Nephron (organoid): ENCODE data around the gene CSNK1E.

Source experiments
- H3K27ac Mint-ChIP-seq, 3 experiments: 2 replicates each; pipeline ENCODE4 v1.8.0; 2020; ENCODE audit warnings: mixed read lengths in 3 of 3, mild to moderate bottlenecking in 2 of 3, moderate library complexity in 1 of 3
- H3K27me3 Mint-ChIP-seq: 2 replicates; pipeline ENCODE4 v1.8.0; 2021; ENCODE audit warnings: low read depth, mild to moderate bottlenecking, moderate library complexity, mixed read lengths
- H3K36me3 Mint-ChIP-seq: 2 replicates; pipeline ENCODE4 v1.8.0; 2020; ENCODE audit warnings: low read depth, mixed read lengths
- H3K4me1 Mint-ChIP-seq: 2 replicates; pipeline ENCODE4 v1.8.0; 2020; ENCODE audit warnings: mixed read lengths
- H3K4me3 Mint-ChIP-seq, 3 experiments: 2 replicates each; pipeline ENCODE4 v1.8.0; 2020; ENCODE audit warnings: mild to moderate bottlenecking in 3 of 3, mixed read lengths in 3 of 3, moderate library complexity in 2 of 3
- H3K9me3 Mint-ChIP-seq: 2 replicates; pipeline ENCODE4 v1.8.0; 2020; ENCODE audit warnings: mixed read lengths
- TF ChIP-seq, protein P1 (sequence below), 3 experiments: fragments of 200-600 bp; sonication (generic); IDR thresholded peaks; one replicate each; pipeline ENCODE4 v1.5.0; 2021; ENCODE audit warnings: antibody characterized with exemption in 3 of 3; ENCODE audit not compliant: unreplicated experiment in 3 of 3

CSNK1E gene

DNA sequence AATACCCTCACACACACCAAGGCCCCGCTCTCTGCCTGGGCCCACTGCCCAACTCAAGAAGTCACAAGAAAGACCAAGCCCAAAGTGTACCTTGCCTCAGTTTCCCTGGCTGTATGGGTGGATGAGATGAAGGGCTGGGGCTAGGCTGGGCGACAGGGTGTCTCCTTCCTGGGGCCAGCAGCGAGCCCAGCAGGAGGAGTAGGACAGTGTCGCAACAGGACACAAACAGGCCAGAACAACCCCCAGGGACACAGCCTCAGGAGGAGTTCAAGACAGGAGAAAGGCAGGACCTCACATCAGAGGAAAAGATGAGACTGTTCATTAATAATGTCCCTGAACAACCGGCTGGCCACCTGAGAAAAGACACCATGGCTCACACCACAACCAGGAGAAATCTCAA, 13.3 kb downstream of the CSNK1E start:
- no peak overlapping the region for H3K4me3 Mint-ChIP-seq
- H3K36me3 Mint-ChIP-seq = peaks cover 54% of the 10 kb centered on the region
- H3K27ac Mint-ChIP-seq = peak overlapping the region in 2 of 3 experiments; percentile 26 to 80
- H3K27me3 Mint-ChIP-seq = no peaks in the 10 kb centered on the region
- H3K9me3 Mint-ChIP-seq = no peaks in the 10 kb centered on the region
- H3K4me1 Mint-ChIP-seq = peaks cover 32% of the 10 kb centered on the region
- TF ChIP-seq, protein P1, sequence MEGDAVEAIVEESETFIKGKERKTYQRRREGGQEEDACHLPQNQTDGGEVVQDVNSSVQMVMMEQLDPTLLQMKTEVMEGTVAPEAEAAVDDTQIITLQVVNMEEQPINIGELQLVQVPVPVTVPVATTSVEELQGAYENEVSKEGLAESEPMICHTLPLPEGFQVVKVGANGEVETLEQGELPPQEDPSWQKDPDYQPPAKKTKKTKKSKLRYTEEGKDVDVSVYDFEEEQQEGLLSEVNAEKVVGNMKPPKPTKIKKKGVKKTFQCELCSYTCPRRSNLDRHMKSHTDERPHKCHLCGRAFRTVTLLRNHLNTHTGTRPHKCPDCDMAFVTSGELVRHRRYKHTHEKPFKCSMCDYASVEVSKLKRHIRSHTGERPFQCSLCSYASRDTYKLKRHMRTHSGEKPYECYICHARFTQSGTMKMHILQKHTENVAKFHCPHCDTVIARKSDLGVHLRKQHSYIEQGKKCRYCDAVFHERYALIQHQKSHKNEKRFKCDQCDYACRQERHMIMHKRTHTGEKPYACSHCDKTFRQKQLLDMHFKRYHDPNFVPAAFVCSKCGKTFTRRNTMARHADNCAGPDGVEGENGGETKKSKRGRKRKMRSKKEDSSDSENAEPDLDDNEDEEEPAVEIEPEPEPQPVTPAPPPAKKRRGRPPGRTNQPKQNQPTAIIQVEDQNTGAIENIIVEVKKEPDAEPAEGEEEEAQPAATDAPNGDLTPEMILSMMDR (IDR thresholded peaks at IDR 0.05; ENCODE audit: unreplicated experiment in 3 of 3) = no peak

GRCh38 chr22:38302906-38303305, 14.3 kb downstream of the CSNK1E start:
- Mint-ChIP-seq H3K36me3 (peaks cover 49% of the 10 kb centered on the region), H3K9me3 (no peaks in the 10 kb centered on the region), H3K4me3 (no peak overlapping the region), H3K27me3 (no peaks in the 10 kb centered on the region), H3K27ac (no peak overlapping the region), H3K4me1 (peaks cover 25% of the 10 kb centered on the region)
- TF ChIP-seq, protein P1 (IDR thresholded peaks at IDR 0.05; ENCODE audit: unreplicated experiment in 3 of 3) = no peak

GRCh38 chr22:38300946-38301345, 16.3 kb downstream of the CSNK1E start:
- TF ChIP-seq, protein P1 (IDR thresholded peaks at IDR 0.05; ENCODE audit: unreplicated experiment in 3 of 3) = no peak
- Mint-ChIP-seq H3K27ac (peak overlapping the region in 2 of 3 experiments; percentile 26 to 75), H3K9me3 (no peaks in the 10 kb centered on the region), H3K4me3 (no peak overlapping the region), H3K27me3 (no peaks in the 10 kb centered on the region), H3K36me3 (peaks cover 59% of the 10 kb centered on the region), H3K4me1 (peaks cover 17% of the 10 kb centered on the region)

GRCh38 chr22:38300197-38300945, 16.9 kb downstream of the CSNK1E start:
- Mint-ChIP-seq H3K9me3 (no peaks in the 10 kb centered on the region), H3K4me3 (no peak overlapping the region), H3K27me3 (no peaks in the 10 kb centered on the region), H3K27ac (peak overlapping the region in 2 of 3 experiments; percentile 26 to 75), H3K36me3 (peaks cover 56% of the 10 kb centered on the region), H3K4me1 (peaks cover 11% of the 10 kb centered on the region)
- TF ChIP-seq, protein P1 (IDR thresholded peaks at IDR 0.05; ENCODE audit: unreplicated experiment in 3 of 3) = no peak

GRCh38 chr22:38299770-38300102, 17.5 kb downstream of the CSNK1E start:
- peaks cover 57% of the 10 kb centered on the region for H3K36me3 Mint-ChIP-seq
- TF ChIP-seq, protein P1 (IDR thresholded peaks at IDR 0.05; ENCODE audit: unreplicated experiment in 3 of 3) = no peak

More at GRCh38 chr22:38299770-38300102, 17.5 kb downstream of the CSNK1E start:
- Mint-ChIP-seq H3K4me3 (no peak overlapping the region), H3K4me1 (peaks cover 8% of the 10 kb centered on the region), H3K9me3 (no peaks in the 10 kb centered on the region), H3K27ac (no peak overlapping the region), H3K27me3 (no peaks in the 10 kb centered on the region)
